Mesenchymal stem cell (in vitro differentiated cells and primary cell): Measurements from ENCODE around the gene KCNK1.

Experiments
- DNase-seq: peaks from one replicate; pipeline ENCODE4 v3.0.0-alpha.2; 2013
- H2AFZ ChIP-seq: one replicate; pipeline ENCODE4 v1.6.1; 2013; ENCODE audit warnings: low read depth, mild to moderate bottlenecking, control low read depth, inconsistent platforms, low read length, moderate library complexity
- H2AK5ac ChIP-seq: 2 replicates; pipeline ENCODE4 v1.6.1; 2013; ENCODE audit warnings: low read length, moderate library complexity, mild to moderate bottlenecking, inconsistent platforms; ENCODE audit not compliant: severe bottlenecking
- H2BK120ac ChIP-seq: one replicate; pipeline ENCODE4 v1.6.1; 2013; ENCODE audit warnings: low read depth, mild to moderate bottlenecking, inconsistent platforms, low read length, moderate library complexity
- H2BK12ac ChIP-seq, 2 experiments: one replicate each; pipeline ENCODE4 v1.6.1; 2013; ENCODE audit warnings: inconsistent platforms in 2 of 2, low read length in 2 of 2, mild to moderate bottlenecking in 2 of 2, moderate library complexity in 2 of 2, control low read depth in 1 of 2
- H2BK15ac ChIP-seq: one replicate; pipeline ENCODE4 v1.6.1; 2013; ENCODE audit warnings: mild to moderate bottlenecking, low read depth, inconsistent platforms; ENCODE audit not compliant: poor library complexity, severe bottlenecking
- H2BK5ac ChIP-seq: 2 replicates; pipeline ENCODE4 v1.6.1; 2013; ENCODE audit warnings: low read depth, mild to moderate bottlenecking, low read length, control low read depth, inconsistent platforms; ENCODE audit not compliant: poor library complexity, severe bottlenecking
- H3K14ac ChIP-seq, 2 experiments: one replicate each; pipeline ENCODE4 v1.6.1; 2013; ENCODE audit warnings: inconsistent platforms in 2 of 2, low read length in 2 of 2, control low read depth in 1 of 2, mild to moderate bottlenecking in 1 of 2, moderate library complexity in 1 of 2
- H3K18ac ChIP-seq, 2 experiments: one replicate each; pipeline ENCODE4 v1.6.1; 2013; ENCODE audit warnings: inconsistent platforms in 2 of 2, low read length in 2 of 2, control low read depth in 1 of 2, low read depth in 1 of 2, mild to moderate bottlenecking in 1 of 2
- H3K23ac ChIP-seq, 2 experiments: one replicate each; pipeline ENCODE4 v1.6.1; 2013; ENCODE audit warnings: inconsistent platforms in 2 of 2, low read length in 2 of 2, mild to moderate bottlenecking in 2 of 2, moderate library complexity in 2 of 2, control low read depth in 1 of 2
- H3K27ac ChIP-seq: 2 replicates; pipeline ENCODE4 v1.5.1; 2013; ENCODE audit warnings: mild to moderate bottlenecking, moderate library complexity, low read length, control low read depth, inconsistent platforms; ENCODE audit not compliant: poor library complexity, severe bottlenecking
- H3K27me3 ChIP-seq, 2 experiments: 2 replicates each; pipeline versions ENCODE4 v1.6.1 to v1.7.0; 2013; ENCODE audit warnings: low read length in 2 of 2, mild to moderate bottlenecking in 2 of 2, moderate library complexity in 2 of 2, control low read depth in 1 of 2, inconsistent platforms in 1 of 2; ENCODE audit not compliant: control insufficient read depth in 1 of 2, insufficient read depth in 1 of 2
- H3K36me3 ChIP-seq, 2 experiments: 2 replicates each; pipeline versions ENCODE4 v1.6.1 to v1.7.0; 2013; ENCODE audit warnings: low read length in 2 of 2, control low read depth in 1 of 2, inconsistent platforms in 1 of 2, low read depth in 1 of 2, mild to moderate bottlenecking in 1 of 2; ENCODE audit not compliant: insufficient read depth in 2 of 2, control insufficient read depth in 1 of 2
- H3K4ac ChIP-seq, 2 experiments: one replicate each; pipeline ENCODE4 v1.6.1; 2013; ENCODE audit warnings: inconsistent platforms in 2 of 2, low read length in 2 of 2, mild to moderate bottlenecking in 2 of 2, moderate library complexity in 2 of 2, control low read depth in 1 of 2, low read depth in 1 of 2
- H3K4me1 ChIP-seq: 2 replicates; pipeline ENCODE4 v1.6.1; 2013; ENCODE audit warnings: low read depth, low read length, control low read depth; ENCODE audit not compliant: control insufficient read depth, insufficient read depth
- H3K4me2 ChIP-seq: 2 replicates; pipeline ENCODE4 v1.6.1; 2013; ENCODE audit warnings: low read length, mild to moderate bottlenecking, inconsistent platforms; ENCODE audit not compliant: poor library complexity, severe bottlenecking
- H3K4me3 ChIP-seq, 2 experiments: 2 replicates each; pipeline versions ENCODE4 v1.5.1 to v1.7.0; 2013; ENCODE audit warnings: low read length in 2 of 2, mild to moderate bottlenecking in 2 of 2, control low read depth in 1 of 2, low read depth in 1 of 2; ENCODE audit not compliant: insufficient read depth in 1 of 2
- H3K79me1 ChIP-seq: replicated peaks from 2 replicates; pipeline ENCODE4 v1.6.1; 2013; ENCODE audit warnings: mild to moderate bottlenecking, control low read depth, low read length, inconsistent platforms; ENCODE audit not compliant: poor library complexity, severe bottlenecking
- H3K9ac ChIP-seq: 2 replicates; pipeline ENCODE4 v1.7.0; 2013; ENCODE audit warnings: mild to moderate bottlenecking, low read length, moderate library complexity
- H3K9me3 ChIP-seq: 2 replicates; pipeline ENCODE4 v1.7.0; 2013; ENCODE audit warnings: mild to moderate bottlenecking, low read length; ENCODE audit not compliant: control insufficient read depth
- H4K8ac ChIP-seq: one replicate; pipeline ENCODE4 v1.6.1; 2013; ENCODE audit warnings: inconsistent platforms, mild to moderate bottlenecking, low read length, moderate library complexity
- H4K91ac ChIP-seq: one replicate; pipeline ENCODE4 v1.6.1; 2013; ENCODE audit warnings: mild to moderate bottlenecking, low read length, inconsistent platforms
- WGBS: methylation state at CpG from one replicate; pipeline ENCODE4 v1.1.7; 2013; ENCODE audit warnings: mixed read lengths; 5-methylcytosine and 5-hydroxymethylcytosine counted together

Gene KCNK1

DNA sequence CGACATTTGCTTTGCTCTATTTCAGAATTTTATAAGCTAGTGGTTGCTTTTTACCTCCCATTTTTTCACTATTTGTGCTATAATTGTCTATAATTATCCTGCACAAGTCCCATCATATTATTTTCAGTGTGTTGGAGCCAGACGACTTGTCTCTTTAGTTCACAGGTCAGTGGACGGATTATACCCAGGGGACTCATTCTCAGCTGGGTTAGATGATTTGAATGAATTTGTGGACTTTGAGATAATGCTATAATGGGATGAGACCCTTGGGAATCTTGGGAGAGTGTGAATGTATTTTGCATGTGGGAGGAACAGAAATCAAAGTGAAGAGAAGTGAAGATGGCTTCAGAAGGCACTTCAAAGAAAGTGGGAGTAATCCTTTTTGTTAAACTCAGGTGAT lies 31.5 kb upstream of the KCNK1 start:
- Histone ChIP-seq H3K27ac (no peak overlapping the region), H3K4me1 (no peaks in the 10 kb centered on the region), H3K23ac (no peak overlapping the region), H3K4ac (no peak overlapping the region), H2AK5ac (no peak overlapping the region), H3K4me2 (no peak overlapping the region), H2BK120ac (no peak overlapping the region), H2BK5ac (no peak overlapping the region), H2AFZ (no peak overlapping the region), H3K27me3 (no peaks in the 10 kb centered on the region), H2BK12ac (no peak overlapping the region), H2BK15ac (no peak overlapping the region), H3K79me1 (no peaks in the 10 kb centered on the region), H4K8ac (no peak overlapping the region), H3K9me3 (no peaks in the 10 kb centered on the region), H3K9ac (no peak overlapping the region), H4K91ac (no peak overlapping the region), H3K36me3 (no peaks in the 10 kb centered on the region), H3K4me3 (no peak overlapping the region), H3K18ac (no peak overlapping the region), H3K14ac (no peak overlapping the region)
- 80% methylated on average over 3 of the region's 3 CpGs for WGBS
- no peak for DNase-seq

DNA sequence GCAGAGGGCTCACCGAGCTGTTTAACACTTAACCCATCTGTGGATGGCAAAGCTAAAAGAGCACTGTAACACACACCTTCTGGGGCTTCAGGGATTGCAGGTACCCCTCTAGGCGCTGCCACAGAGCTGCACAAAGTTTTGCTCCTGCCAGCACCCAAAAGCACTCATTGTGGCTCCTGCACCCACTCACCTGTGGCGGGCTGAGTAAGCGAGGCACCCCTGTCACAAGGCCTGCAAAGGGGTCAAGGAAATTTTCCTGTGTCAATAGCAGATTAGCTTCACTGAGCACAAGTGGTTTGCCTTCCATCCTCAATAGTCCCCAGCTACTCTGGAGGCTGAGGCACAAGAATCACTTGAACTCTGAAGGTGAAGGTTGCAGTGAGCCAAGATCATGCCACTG lies 29.5 kb upstream of the KCNK1 start:
- H3K9me3 ChIP-seq: no peaks in the 10 kb centered on the region
- no peak overlapping the region for H2BK5ac ChIP-seq
- H3K27ac ChIP-seq: no peak overlapping the region
- H3K4me3 ChIP-seq: no peak overlapping the region
- H2AK5ac ChIP-seq: no peak overlapping the region
- H2BK15ac ChIP-seq: no peak overlapping the region
- H3K27me3 ChIP-seq: no peaks in the 10 kb centered on the region
- DNase-seq: no peak
- H2BK12ac ChIP-seq: no peak overlapping the region
- no peak overlapping the region for H2BK120ac ChIP-seq
- H2AFZ ChIP-seq: no peak overlapping the region
- H3K4me1 ChIP-seq: no peaks in the 10 kb centered on the region
- no peak overlapping the region for H4K8ac ChIP-seq
- H3K4ac ChIP-seq: no peak overlapping the region
- H3K9ac ChIP-seq: no peak overlapping the region
- no peaks in the 10 kb centered on the region for H3K79me1 ChIP-seq
- no peak overlapping the region for H3K18ac ChIP-seq
- 77% methylated on average over 4 of the region's 4 CpGs for WGBS
- H3K4me2 ChIP-seq: no peak overlapping the region
- H4K91ac ChIP-seq: no peak overlapping the region
- no peak overlapping the region for H3K23ac ChIP-seq
- H3K36me3 ChIP-seq: no peaks in the 10 kb centered on the region
- no peak overlapping the region for H3K14ac ChIP-seq

DNA sequence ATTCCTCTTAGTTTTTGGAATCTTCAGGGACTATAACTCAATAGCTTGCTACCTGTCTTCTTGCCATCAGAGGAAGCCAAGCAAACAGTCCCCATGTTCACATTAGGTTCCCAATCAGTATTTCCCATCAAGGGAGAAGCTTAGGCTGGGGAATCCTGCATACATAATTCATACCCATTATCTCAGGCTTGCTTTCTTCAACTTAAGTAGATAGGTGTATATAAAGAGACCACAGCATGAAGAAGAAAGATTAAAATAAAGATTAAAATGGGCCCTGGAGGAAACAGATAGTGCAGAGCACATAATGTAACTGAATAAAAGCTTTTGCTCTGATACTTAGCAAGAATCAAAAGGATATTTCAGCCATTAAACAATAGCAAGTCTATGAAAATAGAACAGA lies 29.0 kb upstream of the KCNK1 start:
- Histone ChIP-seq H3K4ac (no peak overlapping the region), H3K79me1 (no peaks in the 10 kb centered on the region), H2BK5ac (no peak overlapping the region)

GRCh38 chr1:233586301-233586700 lies 27.6 kb upstream of the KCNK1 start:
- Histone ChIP-seq H2AFZ (no peak overlapping the region), H3K23ac (no peak overlapping the region), H3K4ac (no peak overlapping the region), H4K8ac (no peak overlapping the region), H3K27me3 (no peaks in the 10 kb centered on the region), H2BK12ac (no peak overlapping the region), H3K4me3 (no peak overlapping the region), H3K36me3 (no peaks in the 10 kb centered on the region), H2AK5ac (no peak overlapping the region), H3K9ac (no peak overlapping the region), H2BK15ac (no peak overlapping the region), H3K79me1 (no peaks in the 10 kb centered on the region), H3K14ac (no peak overlapping the region), H2BK5ac (no peak overlapping the region), H2BK120ac (no peak overlapping the region), H3K27ac (no peak overlapping the region), H3K4me1 (no peaks in the 10 kb centered on the region), H3K18ac (no peak overlapping the region), H3K9me3 (no peaks in the 10 kb centered on the region), H3K4me2 (no peak overlapping the region), H4K91ac (no peak overlapping the region)
- no peak for DNase-seq
- WGBS: 100% methylated on average over 1 of the region's 2 CpGs

More for the DNA sequence above, 29.0 kb upstream of the KCNK1 start:
- Histone ChIP-seq H3K14ac (no peak overlapping the region), H3K9me3 (no peaks in the 10 kb centered on the region), H2AK5ac (no peak overlapping the region), H3K27me3 (no peaks in the 10 kb centered on the region), H3K18ac (no peak overlapping the region), H2AFZ (no peak overlapping the region), H2BK120ac (no peak overlapping the region), H2BK15ac (no peak overlapping the region), H3K4me3 (no peak overlapping the region), H3K9ac (no peak overlapping the region), H2BK12ac (no peak overlapping the region), H3K27ac (no peak overlapping the region), H3K4me1 (no peaks in the 10 kb centered on the region), H4K8ac (no peak overlapping the region), H3K23ac (no peak overlapping the region), H3K36me3 (no peaks in the 10 kb centered on the region), H3K4me2 (no peak overlapping the region), H4K91ac (no peak overlapping the region)
- no peak for DNase-seq
